GM18520 (cell line): ENCODE data around the gene AMMECR1.
A peak's percentile ranks its signal among the peaks of the same experiment; 100 is the strongest.
"Not testable (repeated sequence)": the region's sequence is repeated elsewhere in the genome, so short reads cannot be mapped to it uniquely, and the experiment has no call there.

Experiments used
- ATAC-seq: cut with Tn5 transposase; IDR thresholded peaks from one replicate; pipeline ENCODE4 v1.9.1; 2021; ENCODE audit not compliant: unreplicated experiment

Gene AMMECR1

GRCh38 chrX:110173192-110174175, 144.4 kb downstream of the AMMECR1 start:
- ATAC-seq = no peak

GRCh38 chrX:110172215-110172614, 145.7 kb downstream of the AMMECR1 start:
- ATAC-seq = peak; percentile 98

GRCh38 chrX:110171442-110171841, 146.4 kb downstream of the AMMECR1 start:
- ATAC-seq = no peak

GRCh38 chrX:110170029-110170428, 147.9 kb downstream of the AMMECR1 start:
- ATAC-seq = no peak

DNA sequence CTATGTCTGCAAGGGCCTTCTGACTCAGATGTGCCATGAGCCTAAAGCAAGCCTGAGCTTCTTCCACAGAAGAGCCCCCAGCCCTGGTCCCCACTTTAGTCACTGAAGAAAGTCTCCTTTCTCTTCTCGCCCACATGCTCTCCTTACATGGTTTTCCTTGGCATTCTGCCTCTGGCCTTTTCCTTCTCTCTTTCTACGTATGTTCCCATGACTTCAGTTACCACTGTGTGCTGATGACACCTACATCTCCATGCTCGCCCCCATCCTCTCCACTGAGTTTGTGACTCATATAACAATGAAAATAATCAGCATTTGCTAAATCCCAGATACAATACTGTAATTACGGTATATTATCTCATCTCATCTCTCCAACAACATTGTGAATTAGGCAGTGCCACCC, 149.3 kb downstream of the AMMECR1 start:
- ATAC-seq = no peak

GRCh38 chrX:110167952-110168451, 149.9 kb downstream of the AMMECR1 start:
- no peak for ATAC-seq

DNA sequence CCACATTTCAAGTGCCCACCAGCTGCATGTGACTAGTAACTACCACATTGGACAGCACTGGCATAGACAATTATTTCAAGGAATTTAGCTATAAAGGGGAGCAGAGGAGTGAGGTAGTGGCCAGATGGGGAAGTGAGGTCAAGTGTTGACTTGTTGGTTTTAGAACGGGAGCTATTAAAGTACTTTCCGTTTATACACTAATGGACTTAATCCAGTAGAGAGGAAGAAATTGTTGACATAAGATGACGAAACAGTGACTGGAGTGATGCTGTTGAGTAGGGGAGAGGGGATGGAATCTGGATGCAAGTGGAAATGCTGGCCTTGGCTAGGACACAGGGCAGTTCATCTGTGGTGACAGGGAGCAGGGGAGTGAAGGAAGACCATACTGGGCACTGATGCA, 154.4 kb downstream of the AMMECR1 start:
- no peak for ATAC-seq

DNA sequence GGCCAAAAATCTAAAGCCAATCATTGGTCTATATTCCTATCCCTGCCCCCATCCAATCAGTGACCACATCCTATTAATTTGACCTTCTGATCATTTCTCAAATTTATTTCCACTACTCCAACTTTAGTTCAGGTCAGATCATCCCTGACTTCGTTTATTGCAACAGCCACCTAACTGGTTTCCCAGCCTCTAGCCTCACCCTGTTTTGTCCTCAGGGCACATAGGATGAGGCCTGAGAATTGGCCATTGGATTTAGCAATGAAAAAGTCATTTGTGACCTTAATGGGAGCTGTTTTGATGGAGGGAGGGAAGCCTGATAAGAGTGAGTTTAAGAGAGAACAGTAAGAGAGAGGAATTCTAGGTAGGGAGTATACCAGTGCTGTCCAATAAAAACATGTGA, 155.0 kb downstream of the AMMECR1 start:
- no peak for ATAC-seq

GRCh38 chrX:110162131-110162530, 155.8 kb downstream of the AMMECR1 start:
- ATAC-seq = no peak

GRCh38 chrX:110161361-110161686, 156.6 kb downstream of the AMMECR1 start:
- no peak for ATAC-seq

DNA sequence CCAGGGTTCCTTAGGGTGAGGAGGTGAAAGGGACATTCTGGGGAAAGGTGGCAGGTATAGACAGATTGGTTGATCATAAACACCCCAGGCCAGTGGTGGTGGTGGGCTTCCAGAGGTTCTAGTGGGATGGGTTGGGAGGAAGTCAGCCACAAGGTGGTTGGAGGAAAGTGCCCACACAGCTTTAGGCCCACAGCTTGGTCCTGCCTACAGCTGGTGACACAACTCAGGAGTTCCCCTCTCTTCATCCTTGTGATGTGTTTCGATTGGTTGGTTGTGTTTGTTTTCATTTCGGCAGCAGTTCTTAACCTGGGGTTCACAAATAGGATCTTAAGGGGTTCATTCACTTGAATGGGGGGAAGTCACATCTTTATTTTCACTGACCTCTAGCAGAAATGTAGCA, 158.0 kb downstream of the AMMECR1 start:
- no peak for ATAC-seq

DNA sequence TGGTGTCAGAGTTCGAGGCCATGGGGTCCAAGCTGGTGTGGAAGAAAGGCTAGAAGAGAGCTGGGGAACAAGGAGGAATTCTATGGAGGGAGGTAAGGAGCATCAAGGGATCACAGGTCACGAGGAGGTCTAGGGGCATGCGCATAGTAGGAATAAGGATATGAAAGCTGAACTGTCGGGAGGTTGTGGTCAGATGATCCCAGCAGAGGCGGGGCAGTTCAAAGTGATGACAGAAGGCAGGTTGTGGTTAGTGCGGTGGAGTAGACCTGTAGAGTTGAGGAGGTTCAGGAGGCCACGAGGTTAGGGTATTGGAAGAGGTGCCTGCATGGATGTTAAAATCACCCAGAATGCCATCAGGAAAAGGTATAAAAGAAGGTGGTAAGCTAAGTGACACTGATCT, 158.7 kb downstream of the AMMECR1 start:
- ATAC-seq = no peak

DNA sequence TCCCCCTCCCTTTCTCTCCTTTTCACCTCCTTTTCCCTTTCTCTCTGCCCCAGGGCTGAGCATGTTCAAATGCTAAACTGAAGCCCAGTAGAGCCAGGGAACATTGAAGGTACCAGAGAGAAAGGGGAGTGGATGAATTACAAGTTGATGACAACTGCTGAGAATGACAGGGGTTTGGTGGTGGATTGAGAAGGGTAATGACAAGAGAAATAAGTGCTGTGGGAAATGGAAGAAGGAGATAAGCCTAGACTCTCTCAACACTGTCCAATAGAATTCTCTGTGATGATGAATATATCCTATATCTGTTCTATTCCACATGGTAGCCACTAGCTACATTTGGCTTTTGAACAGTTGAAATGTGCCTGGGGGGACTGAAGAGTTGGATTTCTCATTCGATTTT, 160.4 kb downstream of the AMMECR1 start:
- no peak for ATAC-seq

DNA sequence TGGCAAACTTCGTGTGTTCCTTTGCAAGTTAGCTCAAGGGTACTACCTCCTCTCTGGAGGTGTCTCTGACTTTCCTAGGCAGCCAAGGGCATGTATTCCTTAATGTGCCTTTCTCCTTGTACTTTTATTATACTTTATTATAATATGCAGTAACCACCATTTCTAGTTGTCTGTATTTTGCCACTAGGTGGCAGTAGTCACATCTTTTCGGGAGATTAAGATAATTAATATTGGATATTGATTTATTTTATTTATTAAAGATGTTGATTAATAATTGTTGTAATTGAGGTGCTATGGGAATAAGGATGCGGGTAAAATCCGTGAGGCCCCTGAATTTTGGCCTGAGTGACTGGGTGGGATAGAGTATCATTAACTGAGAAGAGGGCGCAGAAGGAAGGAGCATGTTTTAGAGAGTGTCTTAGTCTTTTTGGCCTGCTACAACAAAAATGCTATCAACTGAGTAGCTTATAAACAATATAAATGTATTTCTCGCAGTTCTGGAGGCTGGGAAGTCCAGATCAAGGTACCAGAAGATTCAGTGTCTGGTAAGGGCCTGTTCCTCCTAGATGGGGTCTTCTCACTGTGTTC, 161.6 kb downstream of the AMMECR1 start:
- no peak for ATAC-seq

DNA sequence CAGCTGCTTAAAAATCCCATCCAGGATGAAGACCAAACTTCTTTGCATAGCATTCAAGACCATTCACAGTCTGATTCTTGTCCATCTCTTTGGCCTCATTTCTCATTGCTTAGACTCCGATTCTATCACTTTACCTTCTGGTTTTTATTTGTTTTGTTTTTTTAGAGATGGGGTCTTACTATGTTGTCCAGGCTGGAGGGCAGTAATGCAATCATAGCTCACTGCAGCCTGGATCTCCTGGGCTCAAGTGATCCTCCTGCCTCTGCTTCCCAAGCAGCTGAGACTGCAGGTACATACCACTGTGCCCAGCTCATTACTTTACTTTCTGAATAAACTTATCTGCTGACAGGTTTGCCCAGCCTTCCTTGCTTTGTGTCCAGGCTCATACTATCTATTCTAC, 162.1 kb downstream of the AMMECR1 start:
- no peak for ATAC-seq

- ATAC-seq = not testable (repeated sequence)
These were observed 163.6 kb downstream of the AMMECR1 start for GRCh38 chrX:110154328-110154727.

DNA sequence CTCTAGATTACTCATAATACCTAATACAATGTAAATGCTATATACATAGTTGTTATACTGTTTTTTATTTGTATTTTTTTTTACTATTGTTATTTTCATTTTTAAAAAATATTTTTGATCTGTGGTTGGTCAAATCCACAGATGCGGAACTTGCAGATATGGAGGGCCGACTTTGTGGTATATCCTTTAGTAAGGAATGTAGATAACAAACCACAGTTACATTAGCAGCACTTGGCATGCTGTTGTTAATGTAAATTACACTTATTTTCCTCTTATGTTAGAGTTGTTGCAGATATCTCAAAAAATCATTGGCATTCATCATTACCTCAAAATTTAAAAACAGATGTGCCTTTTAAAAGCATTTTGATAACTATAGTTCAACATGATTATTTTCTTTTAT, 164.0 kb downstream of the AMMECR1 start:
- no peak for ATAC-seq

GRCh38 chrX:110153244-110153643, 164.6 kb downstream of the AMMECR1 start:
- ATAC-seq = no peak

GRCh38 chrX:110146521-110146920, 171.4 kb downstream of the AMMECR1 start:
- ATAC-seq = no peak

DNA sequence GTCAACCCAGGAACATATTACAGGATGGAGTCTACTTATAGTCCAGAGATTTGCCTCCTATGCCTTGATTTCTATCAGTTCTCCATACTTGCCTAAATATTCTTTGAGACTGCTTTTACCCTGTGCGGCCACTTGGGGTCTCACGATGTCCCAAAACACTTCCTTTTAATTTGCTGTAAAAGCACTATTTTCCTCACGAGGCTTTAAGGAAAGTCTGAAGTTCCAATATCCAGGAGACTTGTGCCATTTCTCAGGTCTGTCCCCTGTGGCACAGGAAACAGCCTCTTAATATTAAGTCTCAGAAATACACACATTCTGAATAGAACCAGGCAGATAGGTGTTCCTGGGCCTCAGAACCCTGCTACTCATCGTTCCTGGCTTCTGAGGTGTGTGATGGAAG, 172.0 kb downstream of the AMMECR1 start:
- ATAC-seq = no peak

DNA sequence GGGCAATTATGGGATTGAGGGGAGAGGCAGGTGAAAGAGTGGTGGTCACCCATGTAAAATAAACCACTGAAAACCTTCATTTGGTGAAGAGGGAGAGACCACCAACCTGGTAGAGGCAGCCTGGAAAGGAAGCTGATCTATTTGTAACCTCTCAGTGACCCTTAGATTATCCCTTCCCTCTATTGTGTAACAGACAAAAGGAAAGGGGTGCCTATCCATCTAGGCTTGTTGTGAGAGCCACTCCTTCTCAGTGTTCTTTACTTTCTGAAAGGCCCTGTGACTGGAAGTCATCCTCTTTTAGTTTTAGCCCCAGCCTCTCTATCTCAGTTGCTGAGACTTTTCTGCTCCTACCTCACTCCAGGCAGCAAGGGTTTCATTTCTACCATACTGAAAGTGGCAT, 172.6 kb downstream of the AMMECR1 start:
- ATAC-seq = no peak
